Neural cell (in vitro differentiated cells): ENCODE measurements around the gene SLC24A3. TPM values are rescaled to one million over a fixed set of nuclear protein-coding genes. Genes with fewer than 3 reads are reported as not detected.

Experiments used
- H2AFZ ChIP-seq: fragments of 200-600, 300-800 bp; sonication (generic), shearing (Covaris generic); 2 replicates; pipeline ENCODE4 v1.6.0; 2014; ENCODE audit warnings: low read depth, mild to moderate bottlenecking, antibody characterized with exemption, low read length, moderate library complexity
- H3F3A ChIP-seq: fragments of 200-600 bp; shearing (Covaris generic); 2 replicates; pipeline ENCODE4 v1.6.1; 2016; ENCODE audit warnings: mild to moderate bottlenecking, moderate library complexity, mixed read lengths, antibody characterized with exemption, low read length; ENCODE audit not compliant: insufficient read depth, poor library complexity, severe bottlenecking
- H3K27ac ChIP-seq: fragments of 200-600, 300-800 bp; sonication (generic), shearing (Covaris generic); 2 replicates; pipeline ENCODE4 v1.5.1; 2014; ENCODE audit warnings: mild to moderate bottlenecking, low read length, moderate library complexity
- H3K27me3 ChIP-seq: fragments of 300-800, 200-600 bp; sonication (generic), shearing (Covaris generic); 2 replicates; pipeline ENCODE4 v1.6.0; 2014; ENCODE audit warnings: mild to moderate bottlenecking, low read depth, low read length, moderate library complexity; ENCODE audit not compliant: insufficient read depth
- H3K36me3 ChIP-seq: fragments of 300-800, 200-600 bp; sonication (generic), shearing (Covaris generic); 2 replicates; pipeline ENCODE4 v1.5.1; 2014; ENCODE audit warnings: mild to moderate bottlenecking, antibody characterized with exemption, low read length, moderate library complexity; ENCODE audit not compliant: insufficient read depth
- H3K4me2 ChIP-seq: fragments of 300-800, 200-600 bp; sonication (generic), shearing (Covaris generic); 2 replicates; pipeline ENCODE4 v1.6.0; 2014; ENCODE audit warnings: mild to moderate bottlenecking, low read length
- H3K4me3 ChIP-seq: fragments of 300-800, 200-600 bp; sonication (generic), shearing (Covaris generic); 2 replicates; pipeline ENCODE4 v1.5.1; 2014; ENCODE audit warnings: mild to moderate bottlenecking, low read length, moderate library complexity
- H3K79me2 ChIP-seq: fragments of 200-600 bp; shearing (Covaris generic); replicated peaks from 2 replicates; pipeline ENCODE4 v1.6.0; 2014; ENCODE audit warnings: mild to moderate bottlenecking, low read length, moderate library complexity; ENCODE audit not compliant: insufficient read depth
- H3K9ac ChIP-seq: fragments of 300-800, 200-600 bp; sonication (generic), shearing (Covaris generic); 2 replicates; pipeline ENCODE4 v1.6.1; 2016; ENCODE audit warnings: mild to moderate bottlenecking, low read length, mixed read lengths
- H3K9me2 ChIP-seq: fragments of 200-600 bp; shearing (Covaris generic); 2 replicates; pipeline ENCODE4 v1.6.1; 2016; ENCODE audit warnings: mild to moderate bottlenecking, low read length, mixed read lengths; ENCODE audit not compliant: insufficient read depth
- H3K9me3 ChIP-seq: fragments of 200-600, 300-800 bp; sonication (generic), shearing (Covaris generic); 2 replicates; pipeline ENCODE4 v1.6.1; 2016; ENCODE audit warnings: mild to moderate bottlenecking, mixed run types, low read length, moderate library complexity, mixed read lengths
- H4K20me1 ChIP-seq: fragments of 200-600 bp; shearing (Covaris generic); 2 replicates; pipeline ENCODE4 v1.6.1; 2016; ENCODE audit warnings: mild to moderate bottlenecking, mixed run types; ENCODE audit not compliant: insufficient read depth
- CTCF ChIP-seq: fragments of 450-650 bp; IDR thresholded peaks from 2 replicates; pipeline ENCODE4 v1.5.1; 2014; ENCODE audit warnings: antibody characterized with exemption, mild to moderate bottlenecking, moderate library complexity; ENCODE audit not compliant: poor library complexity, severe bottlenecking
- EP300 ChIP-seq: fragments of 450-650 bp; conservative IDR thresholded peaks from 2 replicates; pipeline ENCODE4 v1.6.1; 2014; ENCODE audit warnings: antibody characterized with exemption, mild to moderate bottlenecking, moderate library complexity; ENCODE audit not compliant: poor library complexity, severe bottlenecking
- EZH2 ChIP-seq: fragments of 200-600, 300-800 bp; shearing (Covaris generic), sonication (generic); IDR thresholded peaks from 2 replicates; pipeline ENCODE4 v1.6.1; 2014; ENCODE audit warnings: antibody characterized with exemption, low read length, borderline replicate concordance, mild to moderate bottlenecking; ENCODE audit not compliant: insufficient read depth, poor library complexity, severe bottlenecking
- MXI1 ChIP-seq: fragments of 450-650 bp; conservative IDR thresholded peaks from 2 replicates; pipeline ENCODE4 v1.6.1; 2014; ENCODE audit warnings: antibody characterized with exemption, mild to moderate bottlenecking; ENCODE audit not compliant: poor library complexity, severe bottlenecking
- POLR2AphosphoS5 ChIP-seq: IDR thresholded peaks from 2 replicates; pipeline ENCODE4 v1.6.1; 2012
- RAD21 ChIP-seq: fragments of 450-650 bp; conservative IDR thresholded peaks from 2 replicates; pipeline ENCODE4 v1.6.1; 2014; ENCODE audit warnings: antibody characterized with exemption, mild to moderate bottlenecking, moderate library complexity
- REST ChIP-seq: IDR thresholded peaks from 2 replicates; pipeline ENCODE4 v1.6.1; 2012; ENCODE audit warnings: borderline replicate concordance
- SMC3 ChIP-seq: fragments of 450-650 bp; conservative IDR thresholded peaks from 2 replicates; pipeline ENCODE4 v1.6.1; 2014; ENCODE audit warnings: antibody characterized with exemption, mild to moderate bottlenecking, moderate library complexity; ENCODE audit not compliant: poor library complexity
- TAF1 ChIP-seq: IDR thresholded peaks from 2 replicates; pipeline ENCODE4 v1.6.1; 2012; ENCODE audit warnings: low read depth
- polyA plus RNA-seq: library from polyadenylated mRNA; depleted of rRNA; stranded (reverse); fragments of >200 nt; gene quantifications from 2 replicates; pipeline ENCODE4 v1.2.3, GENCODE V29; 2014

SLC24A3 gene
- polyA plus RNA-seq, 1 donor from 2014 or later, result 6.5 TPM

- no peaks in the 10 kb centered on the region for H3K9me3 ChIP-seq
- H3K27me3 ChIP-seq, result no peaks in the 10 kb centered on the region
These were observed 30.9 kb upstream of the SLC24A3 start for GRCh38 chr20:19181552-19181951.

GRCh38 chr20:19185083-19185482 lies 27.4 kb upstream of the SLC24A3 start:
- H3K27ac ChIP-seq, result no peak overlapping the region
- H3K79me2 ChIP-seq, result no peaks in the 10 kb centered on the region
- no peaks in the 10 kb centered on the region for H3K9me2 ChIP-seq
- H2AFZ ChIP-seq, result no peak overlapping the region
- no peaks in the 10 kb centered on the region for H3K36me3 ChIP-seq
- no peaks in the 10 kb centered on the region for H3K27me3 ChIP-seq
- H3K4me2 ChIP-seq, result no peak overlapping the region
- H3K4me3 ChIP-seq, result no peak overlapping the region
- H4K20me1 ChIP-seq, result no peaks in the 10 kb centered on the region
- H3K9ac ChIP-seq, result no peak overlapping the region
- H3F3A ChIP-seq, result no peaks in the 10 kb centered on the region
- H3K9me3 ChIP-seq, result no peaks in the 10 kb centered on the region
- TF ChIP-seq REST (no peak), SMC3 (no peak), CTCF (no peak), MXI1 (no peak), POLR2AphosphoS5 (no peak), RAD21 (no peak), EP300 (no peak)

More at GRCh38 chr20:19181552-19181951, 30.9 kb upstream of the SLC24A3 start:
- TF ChIP-seq REST, result no peak
- TF ChIP-seq EZH2, result no peak
- no peak for TF ChIP-seq SMC3
- no peak for TF ChIP-seq POLR2AphosphoS5
- TF ChIP-seq TAF1, result no peak
- no peak for TF ChIP-seq MXI1
- TF ChIP-seq RAD21, result no peak
- TF ChIP-seq CTCF, result no peak
- H3K79me2 ChIP-seq, result no peaks in the 10 kb centered on the region
- H3K36me3 ChIP-seq, result no peaks in the 10 kb centered on the region
- H3F3A ChIP-seq, result no peaks in the 10 kb centered on the region
- H3K4me2 ChIP-seq, result no peak overlapping the region
- H3K9ac ChIP-seq, result no peak overlapping the region
- no peaks in the 10 kb centered on the region for H3K9me2 ChIP-seq
- no peaks in the 10 kb centered on the region for H4K20me1 ChIP-seq
- no peak overlapping the region for H3K27ac ChIP-seq
- no peak overlapping the region for H2AFZ ChIP-seq
- H3K4me3 ChIP-seq, result no peak overlapping the region
